Mesenchymal stem cell (in vitro differentiated cells and primary cell): Measurements from ENCODE around the gene TMEM213.

Source experiments
- DNase-seq: peaks from one replicate; pipeline ENCODE4 v3.0.0-alpha.2; 2013
- H2AFZ ChIP-seq: one replicate; pipeline ENCODE4 v1.6.1; 2013; ENCODE audit warnings: low read depth, mild to moderate bottlenecking, control low read depth, inconsistent platforms, low read length, moderate library complexity
- H2AK5ac ChIP-seq: 2 replicates; pipeline ENCODE4 v1.6.1; 2013; ENCODE audit warnings: low read length, moderate library complexity, mild to moderate bottlenecking, inconsistent platforms; ENCODE audit not compliant: severe bottlenecking
- H2BK120ac ChIP-seq: one replicate; pipeline ENCODE4 v1.6.1; 2013; ENCODE audit warnings: low read depth, mild to moderate bottlenecking, inconsistent platforms, low read length, moderate library complexity
- H2BK12ac ChIP-seq, 2 experiments: one replicate each; pipeline ENCODE4 v1.6.1; 2013; ENCODE audit warnings: inconsistent platforms in 2 of 2, low read length in 2 of 2, mild to moderate bottlenecking in 2 of 2, moderate library complexity in 2 of 2, control low read depth in 1 of 2
- H2BK15ac ChIP-seq: one replicate; pipeline ENCODE4 v1.6.1; 2013; ENCODE audit warnings: mild to moderate bottlenecking, low read depth, inconsistent platforms; ENCODE audit not compliant: poor library complexity, severe bottlenecking
- H2BK5ac ChIP-seq: 2 replicates; pipeline ENCODE4 v1.6.1; 2013; ENCODE audit warnings: low read depth, mild to moderate bottlenecking, low read length, control low read depth, inconsistent platforms; ENCODE audit not compliant: poor library complexity, severe bottlenecking
- H3K14ac ChIP-seq, 2 experiments: one replicate each; pipeline ENCODE4 v1.6.1; 2013; ENCODE audit warnings: inconsistent platforms in 2 of 2, low read length in 2 of 2, control low read depth in 1 of 2, mild to moderate bottlenecking in 1 of 2, moderate library complexity in 1 of 2
- H3K18ac ChIP-seq, 2 experiments: one replicate each; pipeline ENCODE4 v1.6.1; 2013; ENCODE audit warnings: inconsistent platforms in 2 of 2, low read length in 2 of 2, control low read depth in 1 of 2, low read depth in 1 of 2, mild to moderate bottlenecking in 1 of 2
- H3K23ac ChIP-seq, 2 experiments: one replicate each; pipeline ENCODE4 v1.6.1; 2013; ENCODE audit warnings: inconsistent platforms in 2 of 2, low read length in 2 of 2, mild to moderate bottlenecking in 2 of 2, moderate library complexity in 2 of 2, control low read depth in 1 of 2
- H3K27ac ChIP-seq: 2 replicates; pipeline ENCODE4 v1.5.1; 2013; ENCODE audit warnings: mild to moderate bottlenecking, moderate library complexity, low read length, control low read depth, inconsistent platforms; ENCODE audit not compliant: poor library complexity, severe bottlenecking
- H3K27me3 ChIP-seq, 2 experiments: 2 replicates each; pipeline versions ENCODE4 v1.6.1 to v1.7.0; 2013; ENCODE audit warnings: low read length in 2 of 2, mild to moderate bottlenecking in 2 of 2, moderate library complexity in 2 of 2, control low read depth in 1 of 2, inconsistent platforms in 1 of 2; ENCODE audit not compliant: control insufficient read depth in 1 of 2, insufficient read depth in 1 of 2
- H3K36me3 ChIP-seq, 2 experiments: 2 replicates each; pipeline versions ENCODE4 v1.6.1 to v1.7.0; 2013; ENCODE audit warnings: low read length in 2 of 2, control low read depth in 1 of 2, inconsistent platforms in 1 of 2, low read depth in 1 of 2, mild to moderate bottlenecking in 1 of 2; ENCODE audit not compliant: insufficient read depth in 2 of 2, control insufficient read depth in 1 of 2
- H3K4ac ChIP-seq, 2 experiments: one replicate each; pipeline ENCODE4 v1.6.1; 2013; ENCODE audit warnings: inconsistent platforms in 2 of 2, low read length in 2 of 2, mild to moderate bottlenecking in 2 of 2, moderate library complexity in 2 of 2, control low read depth in 1 of 2, low read depth in 1 of 2
- H3K4me1 ChIP-seq: 2 replicates; pipeline ENCODE4 v1.6.1; 2013; ENCODE audit warnings: low read depth, low read length, control low read depth; ENCODE audit not compliant: control insufficient read depth, insufficient read depth
- H3K4me2 ChIP-seq: 2 replicates; pipeline ENCODE4 v1.6.1; 2013; ENCODE audit warnings: low read length, mild to moderate bottlenecking, inconsistent platforms; ENCODE audit not compliant: poor library complexity, severe bottlenecking
- H3K4me3 ChIP-seq, 2 experiments: 2 replicates each; pipeline versions ENCODE4 v1.5.1 to v1.7.0; 2013; ENCODE audit warnings: low read length in 2 of 2, mild to moderate bottlenecking in 2 of 2, control low read depth in 1 of 2, low read depth in 1 of 2; ENCODE audit not compliant: insufficient read depth in 1 of 2
- H3K79me1 ChIP-seq: replicated peaks from 2 replicates; pipeline ENCODE4 v1.6.1; 2013; ENCODE audit warnings: mild to moderate bottlenecking, control low read depth, low read length, inconsistent platforms; ENCODE audit not compliant: poor library complexity, severe bottlenecking
- H3K9ac ChIP-seq: 2 replicates; pipeline ENCODE4 v1.7.0; 2013; ENCODE audit warnings: mild to moderate bottlenecking, low read length, moderate library complexity
- H3K9me3 ChIP-seq: 2 replicates; pipeline ENCODE4 v1.7.0; 2013; ENCODE audit warnings: mild to moderate bottlenecking, low read length; ENCODE audit not compliant: control insufficient read depth
- H4K8ac ChIP-seq: one replicate; pipeline ENCODE4 v1.6.1; 2013; ENCODE audit warnings: inconsistent platforms, mild to moderate bottlenecking, low read length, moderate library complexity
- H4K91ac ChIP-seq: one replicate; pipeline ENCODE4 v1.6.1; 2013; ENCODE audit warnings: mild to moderate bottlenecking, low read length, inconsistent platforms
- WGBS: methylation state at CpG from one replicate; pipeline ENCODE4 v1.1.7; 2013; ENCODE audit warnings: mixed read lengths; 5-methylcytosine and 5-hydroxymethylcytosine counted together

TMEM213 gene

GRCh38 chr7:138852469-138852868 lies 54.7 kb downstream of the TMEM213 start:
- H2BK5ac ChIP-seq, result no peak overlapping the region

GRCh38 chr7:138853448-138853847 lies 55.7 kb downstream of the TMEM213 start:
- no peak for DNase-seq
- Histone ChIP-seq H2BK5ac (no peak overlapping the region), H4K8ac (no peak overlapping the region), H2AK5ac (no peak overlapping the region), H3K4me2 (no peak overlapping the region), H3K9me3 (peaks cover 22% of the 10 kb centered on the region), H3K27ac (no peak overlapping the region), H3K4ac (no peak overlapping the region), H3K79me1 (no peaks in the 10 kb centered on the region), H2BK15ac (no peak overlapping the region), H4K91ac (no peak overlapping the region), H2BK12ac (no peak overlapping the region), H3K4me1 (no peaks in the 10 kb centered on the region), H3K9ac (no peak overlapping the region), H3K4me3 (no peak overlapping the region), H3K18ac (no peak overlapping the region), H2AFZ (no peak overlapping the region), H3K14ac (no peak overlapping the region), H3K36me3 (peaks cover 3 to 7% of the 10 kb centered on the region in 2 experiments), H3K27me3 (no peaks in the 10 kb centered on the region), H2BK120ac (no peak overlapping the region), H3K23ac (no peak overlapping the region)
- 80% methylated on average over 1 of the region's 3 CpGs for WGBS

More at GRCh38 chr7:138852469-138852868, 54.7 kb downstream of the TMEM213 start:
- no peak overlapping the region for H2BK120ac ChIP-seq
- no peak for DNase-seq
- H3K4ac ChIP-seq, result no peak overlapping the region
- no peak overlapping the region for H2AK5ac ChIP-seq
- no peak overlapping the region for H3K14ac ChIP-seq
- no peak overlapping the region for H4K91ac ChIP-seq
- no peak overlapping the region for H2BK12ac ChIP-seq
- no peak overlapping the region for H4K8ac ChIP-seq
- H3K4me1 ChIP-seq, result no peaks in the 10 kb centered on the region
- peaks cover 13% of the 10 kb centered on the region for H3K9me3 ChIP-seq
- H3K4me2 ChIP-seq, result no peak overlapping the region
- peaks cover 3 to 5% of the 10 kb centered on the region in 2 experiments for H3K36me3 ChIP-seq
- H3K23ac ChIP-seq, result no peak overlapping the region
- no peaks in the 10 kb centered on the region for H3K79me1 ChIP-seq
- no peak overlapping the region for H3K18ac ChIP-seq
- H3K27ac ChIP-seq, result no peak overlapping the region
- no peak overlapping the region for H2AFZ ChIP-seq
- no peak overlapping the region for H2BK15ac ChIP-seq
- no peak overlapping the region for H3K4me3 ChIP-seq
- no peaks in the 10 kb centered on the region for H3K27me3 ChIP-seq
- no peak overlapping the region for H3K9ac ChIP-seq
- 94% methylated on average over 5 of the region's 5 CpGs for WGBS

- H4K91ac ChIP-seq, result no peak overlapping the region
- H3K4ac ChIP-seq, result no peak overlapping the region
- H3K9me3 ChIP-seq, result peaks cover 22% of the 10 kb centered on the region
- H3K14ac ChIP-seq, result no peak overlapping the region
- H2AK5ac ChIP-seq, result no peak overlapping the region
- no peak overlapping the region for H2BK5ac ChIP-seq
- no peak overlapping the region for H3K18ac ChIP-seq
- WGBS, result 85% methylated on average over 5 of the region's 5 CpGs
- no peak overlapping the region for H2BK15ac ChIP-seq
- H2BK12ac ChIP-seq, result no peak overlapping the region
- no peak for DNase-seq
- no peak overlapping the region for H3K23ac ChIP-seq
- no peak overlapping the region for H4K8ac ChIP-seq
- no peak overlapping the region for H3K4me3 ChIP-seq
- H3K27me3 ChIP-seq, result no peaks in the 10 kb centered on the region
- no peak overlapping the region for H2AFZ ChIP-seq
- H2BK120ac ChIP-seq, result no peak overlapping the region
- H3K36me3 ChIP-seq, result peaks cover 3 to 8% of the 10 kb centered on the region in 2 experiments
- no peaks in the 10 kb centered on the region for H3K79me1 ChIP-seq
- no peak overlapping the region for H3K4me2 ChIP-seq
- no peak overlapping the region for H3K9ac ChIP-seq
- H3K4me1 ChIP-seq, result no peaks in the 10 kb centered on the region
- no peak overlapping the region for H3K27ac ChIP-seq
Measured at GRCh38 chr7:138854115-138854645, 56.4 kb downstream of the TMEM213 start.

- Histone ChIP-seq H3K4ac (no peak overlapping the region), H3K79me1 (no peaks in the 10 kb centered on the region), H2AFZ (no peak overlapping the region), H3K14ac (no peak overlapping the region), H2AK5ac (no peak overlapping the region), H3K9ac (no peak overlapping the region), H3K36me3 (peaks cover 10 to 12% of the 10 kb centered on the region in 2 experiments), H3K23ac (no peak overlapping the region), H3K4me1 (no peaks in the 10 kb centered on the region), H2BK120ac (no peak overlapping the region), H3K4me2 (no peak overlapping the region), H3K27me3 (no peaks in the 10 kb centered on the region), H4K8ac (no peak overlapping the region), H2BK5ac (no peak overlapping the region), H3K9me3 (peaks cover 22% of the 10 kb centered on the region), H4K91ac (no peak overlapping the region), H2BK15ac (no peak overlapping the region), H3K18ac (no peak overlapping the region), H3K4me3 (no peak overlapping the region), H3K27ac (no peak overlapping the region), H2BK12ac (no peak overlapping the region)
- DNase-seq, result no peak
Measured at GRCh38 chr7:138857728-138858127, 59.9 kb downstream of the TMEM213 start.
